Mucosa of descending colon (tissue), 3 donors: Measurements from ENCODE around the gene TRPM7. TPM values are rescaled to one million over a fixed set of nuclear protein-coding genes. Genes with fewer than 3 reads are reported as not detected.

ENCODE experiments used
- ATAC-seq: fragments of 200-7000 bp; cut with Tn5 transposase; one replicate; pipeline ENCODE4 v1.9.1; 2020; ENCODE audit warnings: mild to moderate bottlenecking, moderate library complexity
- DNase-seq, 3 donors: peaks; one replicate each; pipeline ENCODE4 v3.0.0-alpha.2; 2020
- H3K36me3 ChIP-seq: fragments of 200-600 bp; one replicate; pipeline ENCODE4 v1.8.0; 2021; ENCODE audit warnings: low read depth, mild to moderate bottlenecking
- H3K4me1 ChIP-seq: fragments of 200-600 bp; one replicate; pipeline ENCODE4 v1.8.0; 2021; ENCODE audit warnings: low read depth, mild to moderate bottlenecking
- H3K4me3 ChIP-seq: fragments of 200-600 bp; one replicate; pipeline ENCODE4 v1.8.0; 2021; ENCODE audit warnings: mild to moderate bottlenecking
- H3K9me3 ChIP-seq: fragments of 200-600 bp; one replicate; pipeline ENCODE4 v1.8.0; 2021; ENCODE audit warnings: mild to moderate bottlenecking
- intact Hi-C, 2 donors: fragments of 100-400 bp; cut with DNase I in 1 of 2; cut with micrococcal nuclease in 1 of 2; formaldehyde crosslinking; loops; one replicate each; pipeline versions ENCODE4 v1.11.0 to v1.11.1; 2022; cut with DNase I, micrococcal nuclease
- long read RNA-seq, 2 donors: library from polyadenylated mRNA; unstranded; transcript quantifications; one replicate each; pipeline ENCODE4 v2.0.0, GENCODE V29; 2019 to 2021
- total RNA-seq, 3 donors: library from RNA; stranded (reverse); fragmentation: NEBNext Ultra II Directional in 2 of 3; extraction: Animal tissue kit (Norgen Biotek cat#: 25700) in 2 of 3; gene quantifications; one replicate each; pipeline versions ENCODE4 v1.2.1 to v1.2.4, GENCODE V29; 2021 to 2023
- TF ChIP-seq, protein P1 (sequence below): fragments of 200-600 bp; IDR thresholded peaks from one replicate; pipeline ENCODE4 v1.8.0; 2022; ENCODE audit warnings: antibody characterized with exemption, mild to moderate bottlenecking
- donor health status: DM: no; HTN: no; CAD: no; lungs with moderate emphysema.
- donor health status: DM: no; HTN: no; CAD: no.
- donor health status: DM: no; HTN: yes; CAD: no.

Gene TRPM7
- 10 to 100 TPM; 34.7 to 39.7 (median 38.8) TPM for total RNA-seq
- long read RNA-seq, donor 1, partial matches to known transcripts = 4 of 4 reads
- long read RNA-seq, donor 1, other reads (novel, unspliced or antisense) = 0 of 4 reads
- long read RNA-seq, donor 2, partial matches to known transcripts = 3 of 4 reads
- long read RNA-seq, donor 2, other reads (novel, unspliced or antisense) = 1 of 4 reads

GRCh38 chr15:50686469-50687301, at the start of gene TRPM7:
Gene TRPM7 (minus strand): TSS chr15:50686797. CDS start chr15:50686533, 264 bp downstream.
- intact Hi-C loops = loop anchor here in 1 of 2 donors (5.0 kb wide), 1 partner anchor 191 kb away; no protein-coding TSS in a partner anchor
- Histone ChIP-seq H3K4me1 (peaks cover 19% of the 10 kb centered on the region), H3K36me3 (no peaks in the 10 kb centered on the region), H3K4me3 (peak within 1 kb of the TSS; percentile 75), H3K9me3 (no peaks in the 10 kb centered on the region)
- TF ChIP-seq, protein P1, sequence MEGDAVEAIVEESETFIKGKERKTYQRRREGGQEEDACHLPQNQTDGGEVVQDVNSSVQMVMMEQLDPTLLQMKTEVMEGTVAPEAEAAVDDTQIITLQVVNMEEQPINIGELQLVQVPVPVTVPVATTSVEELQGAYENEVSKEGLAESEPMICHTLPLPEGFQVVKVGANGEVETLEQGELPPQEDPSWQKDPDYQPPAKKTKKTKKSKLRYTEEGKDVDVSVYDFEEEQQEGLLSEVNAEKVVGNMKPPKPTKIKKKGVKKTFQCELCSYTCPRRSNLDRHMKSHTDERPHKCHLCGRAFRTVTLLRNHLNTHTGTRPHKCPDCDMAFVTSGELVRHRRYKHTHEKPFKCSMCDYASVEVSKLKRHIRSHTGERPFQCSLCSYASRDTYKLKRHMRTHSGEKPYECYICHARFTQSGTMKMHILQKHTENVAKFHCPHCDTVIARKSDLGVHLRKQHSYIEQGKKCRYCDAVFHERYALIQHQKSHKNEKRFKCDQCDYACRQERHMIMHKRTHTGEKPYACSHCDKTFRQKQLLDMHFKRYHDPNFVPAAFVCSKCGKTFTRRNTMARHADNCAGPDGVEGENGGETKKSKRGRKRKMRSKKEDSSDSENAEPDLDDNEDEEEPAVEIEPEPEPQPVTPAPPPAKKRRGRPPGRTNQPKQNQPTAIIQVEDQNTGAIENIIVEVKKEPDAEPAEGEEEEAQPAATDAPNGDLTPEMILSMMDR = no peak
- DNase-seq (peak; percentile 93), ATAC-seq (peak; percentile 97)

DNA sequence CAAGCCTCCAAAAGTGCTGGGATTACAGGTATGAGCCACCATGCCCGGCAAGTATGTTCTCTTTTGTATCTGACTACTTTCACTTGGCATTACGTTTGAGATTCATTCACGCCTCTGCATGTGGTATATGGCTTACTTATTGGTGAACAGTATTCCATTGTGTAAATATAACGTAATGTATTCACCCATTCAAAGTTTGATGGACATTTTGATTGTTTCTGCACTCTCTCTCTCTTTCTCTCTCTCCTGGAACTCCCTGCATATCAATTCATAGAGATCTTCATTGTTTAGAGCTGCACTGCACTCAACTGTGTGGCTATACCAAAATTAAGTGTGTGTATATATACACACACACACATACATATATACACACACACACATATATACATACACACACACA, 48.6 kb upstream of the TRPM7 start:
- ATAC-seq (no peak), DNase-seq (no peak)
- Histone ChIP-seq H3K9me3 (no peaks in the 10 kb centered on the region), H3K4me1 (no peaks in the 10 kb centered on the region), H3K36me3 (no peaks in the 10 kb centered on the region), H3K4me3 (no peak overlapping the region)
- intact Hi-C loops = no loop called here
- TF ChIP-seq, protein P1 = no peak

- no peaks in the 10 kb centered on the region for H3K9me3 ChIP-seq
- ATAC-seq (no peak), DNase-seq (no peak)
- intact Hi-C loops = no loop called here
- no peaks in the 10 kb centered on the region for H3K36me3 ChIP-seq
- no peaks in the 10 kb centered on the region for H3K4me1 ChIP-seq
- no peak overlapping the region for H3K4me3 ChIP-seq
- TF ChIP-seq, protein P1 = no peak
Observed at GRCh38 chr15:50726315-50726714, 39.7 kb upstream of the TRPM7 start.

GRCh38 chr15:50718700-50719125, 32.1 kb upstream of the TRPM7 start:
- DNase-seq (no peak), ATAC-seq (peak; percentile 66)
- Histone ChIP-seq H3K4me1 (no peaks in the 10 kb centered on the region), H3K4me3 (no peak overlapping the region), H3K36me3 (no peaks in the 10 kb centered on the region), H3K9me3 (no peaks in the 10 kb centered on the region)
- intact Hi-C loops = no loop called here
- TF ChIP-seq, protein P1 = no peak

- H3K36me3 ChIP-seq = no peaks in the 10 kb centered on the region
- peak; percentile 43 for ATAC-seq
- TF ChIP-seq, protein P1 = no peak
- no peaks in the 10 kb centered on the region for H3K4me1 ChIP-seq
- intact Hi-C loops = no loop called here
- DNase-seq = no peak
- H3K9me3 ChIP-seq = no peaks in the 10 kb centered on the region
- no peak overlapping the region for H3K4me3 ChIP-seq
Observed at GRCh38 chr15:50712018-50712417, 25.4 kb upstream of the TRPM7 start.
